Measurements from ENCODE around the gene HCRTR1. TPM values are rescaled to one million over a fixed set of nuclear protein-coding genes. Genes with fewer than 3 reads are reported as not detected.

HCRTR1 gene
- total RNA-seq, 4 donors from 2014 or later = 0.59 TPM; not detected in 3

GRCh38 chr1:31583995-31584868 is 33.3 kb upstream of the HCRTR1 start:
- DNase-seq (peak; percentile 43 to 58), ATAC-seq (peak; percentile 56 to 59)
- H3K27ac ChIP-seq = peak overlapping the region; percentile 60 to 83 (median 66)
- intact Hi-C loops (cut with DNase I; ENCODE audit: low total_unique reads) (no loop called here), in situ Hi-C loops (cut with MboI; ENCODE audit: low sequenced_read_pairs in 4 of 4) (no loop called here)
- H3K27me3 ChIP-seq = peaks cover 0 to 12% (median 3%) of the 10 kb centered on the region in 3 donors
- TF ChIP-seq CTCF (IDR thresholded peaks at IDR 0.05 in 4 of 5, conservative IDR thresholded peaks at IDR 0.05 in 1 of 5) (no peak), POLR2A (IDR thresholded peaks at IDR 0.05) (no peak)
- no peaks in the 10 kb centered on the region for H3K36me3 ChIP-seq
- H3K4me1 ChIP-seq = peaks cover 23 to 25% of the 10 kb centered on the region in 2 donors
- no peaks in the 10 kb centered on the region for H3K9me3 ChIP-seq
- H3K4me3 ChIP-seq = peak overlapping the region in 3 of 4 donors; percentile 9 to 23 (median 21)

- DNase-seq = no peak
- no peaks in the 10 kb centered on the region for H3K9me3 ChIP-seq
- H3K4me3 ChIP-seq = no peak overlapping the region
- peaks cover 23 to 25% of the 10 kb centered on the region in 2 donors for H3K4me1 ChIP-seq
- no peaks in the 10 kb centered on the region for H3K36me3 ChIP-seq
- in situ Hi-C loops (cut with MboI; ENCODE audit: low sequenced_read_pairs in 4 of 4) (no loop called here), intact Hi-C loops (cut with DNase I; ENCODE audit: low total_unique reads) (no loop called here)
- peaks cover 0 to 13% (median 6%) of the 10 kb centered on the region in 3 donors for H3K27me3 ChIP-seq
- TF ChIP-seq POLR2A (IDR thresholded peaks at IDR 0.05) = no peak
- no peak for TF ChIP-seq CTCF (IDR thresholded peaks at IDR 0.05 in 4 of 5, conservative IDR thresholded peaks at IDR 0.05 in 1 of 5)
- ATAC-seq = no peak
- peak overlapping the region; percentile 60 to 83 (median 66) for H3K27ac ChIP-seq
These were observed 32.4 kb upstream of the HCRTR1 start for GRCh38 chr1:31584869-31585735.

GRCh38 chr1:31585736-31586365 is 31.6 kb upstream of the HCRTR1 start:
- H3K4me1 ChIP-seq = peaks cover 23 to 25% of the 10 kb centered on the region in 2 donors
- H3K27ac ChIP-seq = peak overlapping the region; percentile 48 to 83 (median 66)
- peaks cover 0 to 13% (median 6%) of the 10 kb centered on the region in 3 donors for H3K27me3 ChIP-seq
- in situ Hi-C loops (cut with MboI; ENCODE audit: low sequenced_read_pairs in 4 of 4) = no loop called here
- no peak overlapping the region for H3K4me3 ChIP-seq
- ATAC-seq (no peak), DNase-seq (no peak)
- H3K36me3 ChIP-seq = no peaks in the 10 kb centered on the region
- intact Hi-C loops (cut with DNase I; ENCODE audit: low total_unique reads) = no loop called here
- TF ChIP-seq CTCF (IDR thresholded peaks at IDR 0.05 in 4 of 5, conservative IDR thresholded peaks at IDR 0.05 in 1 of 5) (no peak), POLR2A (IDR thresholded peaks at IDR 0.05) (no peak)
- no peaks in the 10 kb centered on the region for H3K9me3 ChIP-seq
